H1 (cell line): ENCODE results near the gene ARID5A. TPM values are rescaled to one million over a fixed set of nuclear protein-coding genes. Genes with fewer than 3 reads are reported as not detected.

Experiments
- CTCF ChIA-PET: fragments of 300-600 bp; sonication (Branson Sonifier 250); formaldehyde crosslinking; loops from one replicate; lab custom pipeline; 2021; ENCODE audit not compliant: partially characterized antibody; lab: Charles Lee
- POLR2A ChIA-PET: fragments of 300-600 bp; sonication (Branson Sonifier 250); formaldehyde crosslinking; loops from one replicate; lab custom pipeline; 2021; ENCODE audit warnings: inconsistent platforms; ENCODE audit not compliant: partially characterized antibody; lab: Charles Lee
- DNase-seq, 2 experiments: peaks; one replicate each; pipeline versions ENCODE4 v3.0.0 to v3.0.0-alpha.2; 2010 to 2022; ENCODE audit warnings: low spot score in 2 of 2, low read depth in 1 of 2, mixed read lengths in 1 of 2
- FAIRE-seq: peaks from 2 replicates; lab custom pipeline; 2011; peaks lifted over from hg19 to GRCh38; lab: Jason Lieb, UNC
- H2AFZ ChIP-seq: 2 replicates; pipeline ENCODE4 v1.8.1; 2012; ENCODE audit warnings: low read length, inconsistent platforms
- H2AK5ac ChIP-seq: 2 replicates; pipeline ENCODE4 v1.6.1; 2013; ENCODE audit warnings: low read depth, low read length
- H2BK120ac ChIP-seq: replicated peaks from 2 replicates; pipeline ENCODE3; 2013; ENCODE audit warnings: low read depth, low read length, inconsistent platforms
- H2BK12ac ChIP-seq: 2 replicates; pipeline ENCODE4 v1.6.1; 2013; ENCODE audit warnings: low read depth, low read length
- H2BK15ac ChIP-seq: 2 replicates; pipeline ENCODE4 v1.6.1; 2013; ENCODE audit warnings: low read length
- H2BK20ac ChIP-seq: 2 replicates; pipeline ENCODE4 v1.6.1; 2013; ENCODE audit warnings: low read length
- H2BK5ac ChIP-seq: 2 replicates; pipeline ENCODE4 v1.6.1; 2013; ENCODE audit warnings: low read depth, low read length
- H3K14ac ChIP-seq: 2 replicates; pipeline ENCODE4 v1.6.1; 2013; ENCODE audit warnings: inconsistent platforms; ENCODE audit not compliant: insufficient read length
- H3K18ac ChIP-seq: 2 replicates; pipeline ENCODE4 v1.6.1; 2013; ENCODE audit warnings: low read length; ENCODE audit errors: extremely low read depth
- H3K23ac ChIP-seq: 2 replicates; pipeline ENCODE4 v1.6.1; 2013; ENCODE audit warnings: inconsistent platforms; ENCODE audit not compliant: insufficient read length
- H3K23me2 ChIP-seq: 2 replicates; pipeline ENCODE4 v1.6.1; 2013; ENCODE audit warnings: low read depth, low read length
- H3K27ac ChIP-seq: 2 replicates; pipeline ENCODE4 v1.6.1; 2011; ENCODE audit warnings: low read depth, low read length, inconsistent platforms
- H3K27me3 ChIP-seq, 4 experiments: replicated peaks in 1 of 4; 1 replicate in 1 of 4; 2 replicates in 3 of 4; pipeline versions ENCODE4 v1.6.1 to v1.8.1; 2011 to 2013; ENCODE audit warnings: low read length in 3 of 4, mild to moderate bottlenecking in 3 of 4, inconsistent platforms in 2 of 4, mixed read lengths in 2 of 4, moderate library complexity in 1 of 4; ENCODE audit not compliant: control insufficient read depth in 3 of 4, insufficient read depth in 3 of 4; ENCODE audit errors: extremely low read depth in 1 of 4
- H3K36me3 ChIP-seq, 4 experiments: 2 replicates each; pipeline versions ENCODE4 v1.6.1 to v1.8.1; 2011 to 2013; ENCODE audit warnings: mild to moderate bottlenecking in 4 of 4, low read length in 3 of 4, moderate library complexity in 2 of 4, control low read depth in 1 of 4, inconsistent platforms in 1 of 4; ENCODE audit not compliant: insufficient read depth in 4 of 4, control insufficient read depth in 2 of 4
- H3K4ac ChIP-seq: replicated peaks from 2 replicates; pipeline ENCODE3; 2013; ENCODE audit warnings: low read length, low read depth, mixed read lengths, inconsistent platforms; ENCODE audit not compliant: insufficient read length
- H3K4me1 ChIP-seq, 4 experiments: replicated peaks in 1 of 4; 1 replicate in 1 of 4; 2 replicates in 3 of 4; pipeline versions ENCODE4 v1.6.1 to v1.8.1; 2011 to 2013; ENCODE audit warnings: low read length in 3 of 4, inconsistent platforms in 2 of 4, mixed read lengths in 1 of 4; ENCODE audit not compliant: insufficient read depth in 4 of 4, control insufficient read depth in 3 of 4
- H3K4me2 ChIP-seq, 2 experiments: 2 replicates each; pipeline versions ENCODE4 v1.6.1 to v1.8.1; 2011 to 2013; ENCODE audit warnings: low read depth in 2 of 2, low read length in 2 of 2, control low read depth in 1 of 2, inconsistent platforms in 1 of 2, mild to moderate bottlenecking in 1 of 2; ENCODE audit not compliant: insufficient read depth in 1 of 2
- H3K4me3 ChIP-seq, 4 experiments: fragments of 200-600, 300-600 bp in 1 of 4; sonication (generic), shearing (Covaris generic), sonication (Bioruptor Twin) in 1 of 4; 2 replicates each; pipeline versions ENCODE4 v1.5.1 to v1.8.1; 2011 to 2016; ENCODE audit warnings: low read length in 4 of 4, low read depth in 3 of 4, control low read depth in 2 of 4, inconsistent platforms in 2 of 4, mild to moderate bottlenecking in 2 of 4, mixed read lengths in 1 of 4, moderate library complexity in 1 of 4; ENCODE audit not compliant: insufficient read depth in 2 of 4; ENCODE audit errors: extremely low read depth in 1 of 4
- H3K56ac ChIP-seq: replicated peaks from 2 replicates; pipeline ENCODE3; 2013; ENCODE audit warnings: low read depth, mild to moderate bottlenecking, mixed read lengths, low read length, inconsistent platforms; ENCODE audit not compliant: insufficient read length
- H3K79me1 ChIP-seq: 2 replicates; pipeline ENCODE4 v1.6.1; 2013; ENCODE audit warnings: low read depth, low read length, control low read depth
- H3K79me2 ChIP-seq, 2 experiments: 2 replicates each; pipeline versions ENCODE4 v1.6.1 to v1.8.1; 2012 to 2013; ENCODE audit warnings: low read length in 2 of 2, mild to moderate bottlenecking in 2 of 2, inconsistent platforms in 1 of 2; ENCODE audit not compliant: insufficient read depth in 2 of 2, control insufficient read depth in 1 of 2
- H3K9ac ChIP-seq, 4 experiments: replicated peaks in 1 of 4; 1 replicate in 1 of 4; 2 replicates in 3 of 4; pipeline versions ENCODE4 v1.6.1 to v1.8.1; 2011 to 2013; ENCODE audit warnings: low read depth in 3 of 4, low read length in 3 of 4, control low read depth in 2 of 4, mild to moderate bottlenecking in 2 of 4, moderate library complexity in 2 of 4, inconsistent platforms in 1 of 4; ENCODE audit errors: extremely low read depth in 1 of 4
- H3K9me3 ChIP-seq, 2 experiments: 2 replicates each; pipeline versions ENCODE4 v1.6.1 to v1.8.1; 2012 to 2013; ENCODE audit warnings: mild to moderate bottlenecking in 2 of 2, moderate library complexity in 2 of 2, control low read depth in 1 of 2, inconsistent platforms in 1 of 2, low read depth in 1 of 2, low read length in 1 of 2, mixed read lengths in 1 of 2; ENCODE audit not compliant: insufficient read depth in 2 of 2
- H4K20me1 ChIP-seq, 2 experiments: replicated peaks in 1 of 2; 2 replicates each; pipeline versions ENCODE3 to v1.8.1; 2011 to 2013; ENCODE audit warnings: inconsistent platforms in 2 of 2, low read length in 2 of 2, mild to moderate bottlenecking in 1 of 2; ENCODE audit not compliant: insufficient read depth in 2 of 2, control insufficient read depth in 1 of 2
- H4K5ac ChIP-seq: 2 replicates; pipeline ENCODE4 v1.6.1; 2013; ENCODE audit warnings: low read length, low read depth, mixed read lengths, inconsistent platforms; ENCODE audit not compliant: insufficient read length
- H4K8ac ChIP-seq: 2 replicates; pipeline ENCODE4 v1.8.0; 2013; ENCODE audit warnings: mild to moderate bottlenecking, moderate library complexity, low read length, inconsistent platforms; ENCODE audit not compliant: insufficient read depth; ENCODE audit errors: extremely low read depth
- H4K91ac ChIP-seq: replicated peaks from 2 replicates; pipeline ENCODE3; 2013; ENCODE audit warnings: low read length, mixed read lengths, inconsistent platforms; ENCODE audit not compliant: insufficient read length
- ASH2L ChIP-seq: fragments of 200-600, 300-600 bp; sonication (generic); IDR thresholded peaks from one replicate; pipeline ENCODE4 v1.7.1; 2017; ENCODE audit warnings: low read length
- CBX8 ChIP-seq: fragments of 300-800, 300-1000 bp; sonication (generic); IDR thresholded peaks from 2 replicates; pipeline ENCODE4 v1.7.1; 2016; ENCODE audit warnings: low read depth, low read length, borderline replicate concordance
- CTBP2 ChIP-seq: IDR thresholded peaks from 2 replicates; pipeline ENCODE4 v1.7.0; 2011; ENCODE audit warnings: borderline replicate concordance, mild to moderate bottlenecking, moderate library complexity, mixed read lengths, low read length; ENCODE audit not compliant: insufficient read depth, insufficient read length
- EZH2 ChIP-seq: fragments of 200-600 bp; sonication (generic); IDR thresholded peaks from 2 replicates; pipeline ENCODE4 v1.7.1; 2012; ENCODE audit warnings: low read depth, mild to moderate bottlenecking, moderate library complexity, low read length, inconsistent platforms; ENCODE audit not compliant: severe bottlenecking
- HDAC2 ChIP-seq, 2 experiments: fragments of 300-600 bp in 1 of 2; sonication (generic) in 1 of 2; IDR thresholded peaks; 2 replicates each; pipeline ENCODE4 v1.6.1; 2011 to 2012; ENCODE audit warnings: low read depth in 2 of 2, low read length in 2 of 2, mild to moderate bottlenecking in 2 of 2, moderate library complexity in 2 of 2, borderline replicate concordance in 1 of 2, inconsistent platforms in 1 of 2
- NRF1 ChIP-seq: IDR thresholded peaks from 2 replicates; pipeline ENCODE4 v1.6.1; 2011; ENCODE audit warnings: mild to moderate bottlenecking, low read depth, low read length, improper control_type of control experiment
- SIN3A ChIP-seq, 2 experiments: IDR thresholded peaks in 1 of 2; conservative IDR thresholded peaks in 1 of 2; 2 replicates each; pipeline ENCODE4 v1.6.1; 2011 to 2012; ENCODE audit warnings: low read length in 2 of 2, improper control_type of control experiment in 1 of 2, low read depth in 1 of 2, mild to moderate bottlenecking in 1 of 2
- SRF ChIP-seq: IDR thresholded peaks from 2 replicates; pipeline ENCODE4 v1.6.1; 2011; ENCODE audit warnings: mild to moderate bottlenecking, low read depth, low read length, moderate library complexity
- WGBS, 2 experiments: shearing (Covaris generic) in 1 of 2; methylation state at CpG; one replicate each; pipeline versions ENCODE4 v1.1.6 to v1.1.7; 2013 to 2015; ENCODE audit warnings: low lambda C conversion rate in 2 of 2, mixed read lengths in 2 of 2, inconsistent platforms in 1 of 2, low coverage in 1 of 2, missing lambda C conversion rate in 1 of 2; ENCODE audit not compliant: insufficient replicate concordance in 2 of 2, insufficient coverage in 1 of 2, insufficient read length in 1 of 2; ENCODE audit errors: extremely low coverage in 1 of 2, missing lambda C conversion rate in 1 of 2; 5-methylcytosine and 5-hydroxymethylcytosine counted together
- polyA plus RNA-seq, 7 experiments: library from polyadenylated mRNA; depleted of rRNA in 3 of 7; stranded (reverse) in 5 of 7; unstranded in 2 of 7; fragments of >200 nt in 5 of 7; fragments of 200-250 nt in 2 of 7; gene quantifications; 1 replicate in 5 of 7; 2 replicates in 1 of 7; 4 replicates in 1 of 7; pipeline versions ENCODE4 v1.2.1 to v1.2.3, GENCODE V29; 2011 to 2013; ENCODE audit warnings: missing spikeins in 2 of 7, mixed read lengths in 2 of 7
- total RNA-seq: library from RNA; stranded (reverse); fragmentation: NEBNext Ultra II Directional; extraction: Animal tissue kit (Norgen Biotek cat#: 25700); gene quantifications from 2 replicates; pipeline ENCODE4 v1.2.1, GENCODE V29; 2021

Gene ARID5A
- total and polyA plus RNA-seq, 2 of the 8 experiments (the other 6 are each of a cell fraction or from before 2014, with no cell fraction given), result 3.3 to 5.3 TPM

GRCh38 chr2:96547203-96547641, 10.7 kb downstream of the ARID5A start:
- Histone ChIP-seq H3K4me1 (peaks cover 2 to 20% (median 5%) of the 10 kb centered on the region in 4 experiments; a peak in 6 of 7 replicates), H3K4me2 (peak overlapping the region; percentile 63), H2BK5ac (peak overlapping the region; percentile 61; the same call in 1 of the 2 replicates), H2BK15ac (no peak overlapping the region), H3K23me2 (0 out of 2 replicates have a peak, but pooled peaks cover 1% of the 10 kb centered on the region), H4K20me1 (peaks cover 0 to 2% of the 10 kb centered on the region in 2 experiments), H2AFZ (no peak overlapping the region), H3K4ac (no peak overlapping the region), H3K27ac (no peak overlapping the region), H3K56ac (no peak overlapping the region), H2BK120ac (no peak overlapping the region), H4K8ac (no peak overlapping the region; the same call in 1 of the 2 replicates), H3K36me3 (no peaks in the 10 kb centered on the region), H4K5ac (peak overlapping the region; percentile 8), H3K4me3 (peak overlapping the region in 1 of 4 experiments; percentile 38; a peak in 4 of 8 replicates), H3K14ac (no peak overlapping the region), H2AK5ac (0 out of 2 replicates have a peak overlapping the region, but pooled peaks have one; percentile 31), H3K27me3 (peaks cover 0 to 2% (median 0%) of the 10 kb centered on the region in 4 experiments; a peak in 3 of 7 replicates), H3K9me3 (peaks cover 0 to 5% of the 10 kb centered on the region in 2 experiments; a peak in 1 of 4 replicates), H4K91ac (no peak overlapping the region), H3K23ac (no peak overlapping the region), H3K18ac (no peak overlapping the region), H2BK12ac (0 out of 2 replicates have a peak overlapping the region, but pooled peaks have one; percentile 44), H2BK20ac (0 out of 2 replicates have a peak overlapping the region, but pooled peaks have one; percentile 36), H3K9ac (no peak overlapping the region), H3K79me1 (no peaks in the 10 kb centered on the region; the same call in 1 of the 2 replicates), H3K79me2 (no peaks in the 10 kb centered on the region)
- peak in 1 of 2 experiments; percentile 74 for DNase-seq
- ChIA-PET POLR2A (interaction anchor here (1.1 to 5.4 kb wide), 3 partner anchors 9 to 14 kb away, joined by 4 to 33 read pairs (median 5); partner anchors contain the start of gene ARID5A), CTCF (interaction anchor here (0.9 to 13.1 kb wide), 9 partner anchors 13 to 138 kb away, joined by 3 to 361 read pairs (median 5); partner anchors contain the start of gene ARID5A)
- FAIRE-seq, result peak; percentile 82
- 25% methylated on average over 7 of the region's 7 CpGs; no CpG with 5 or more reads in 1 of the 2 experiments for WGBS, 2 experiments
- no peak for TF ChIP-seq SIN3A (conservative IDR thresholded peaks at IDR 0.05 in 1 of 2, IDR thresholded peaks at IDR 0.05 in 1 of 2; ENCODE audit: low read depth in 1 of 2, low read length in 2 of 2)
- peak; percentile 85 for TF ChIP-seq ASH2L
- no peak for TF ChIP-seq SRF
- TF ChIP-seq HDAC2 (IDR thresholded peaks at IDR 0.05; ENCODE audit: borderline replicate concordance in 1 of 2, low read depth in 2 of 2, low read length in 2 of 2), result 0 out of 4 replicates have a peak, but pooled peaks of 1 of the 2 experiments have one; percentile 25
- TF ChIP-seq EZH2, result peak; percentile 28
- no peak for TF ChIP-seq CBX8
- TF ChIP-seq NRF1, result no peak
- TF ChIP-seq CTBP2, result no peak
